HEK293 (cell line): ENCODE data around the gene NAV3.

ENCODE experiments used
- SP2 ChIP-seq: fragments of 450-650 bp; formaldehyde crosslinking; IDR thresholded peaks from 2 replicates; pipeline ENCODE4 v1.5.1; 2016; ENCODE audit warnings: missing biosample characterization, missing genetic modification characterization
- TCF7L2 ChIP-seq: IDR thresholded peaks from 2 replicates; pipeline ENCODE4 v1.6.1; 2011; ENCODE audit warnings: low read depth, mild to moderate bottlenecking, inconsistent platforms, low read length, moderate library complexity, borderline replicate concordance
- YY1 ChIP-seq: fragments of 450-650 bp; formaldehyde crosslinking; IDR thresholded peaks from 2 replicates; pipeline ENCODE4 v1.5.1; 2018; ENCODE audit warnings: missing biosample characterization, missing genetic modification characterization
- ZNF274 ChIP-seq, 2 experiments: fragments of 200-500 bp in 1 of 2; fragments of 450-650 bp in 1 of 2; sonication (Bioruptor generic) in 1 of 2; formaldehyde crosslinking in 1 of 2; IDR thresholded peaks; 2 replicates each; pipeline versions ENCODE4 v1.5.1 to v1.6.1; 2014 to 2016; ENCODE audit warnings: borderline replicate concordance in 1 of 2, inconsistent platforms in 1 of 2, low read length in 1 of 2, missing biosample characterization in 1 of 2, missing genetic modification characterization in 1 of 2
- ZNF37A ChIP-seq: fragments of 450-650 bp; IDR thresholded peaks from 2 replicates; pipeline ENCODE4 v1.5.1; 2018; ENCODE audit warnings: missing biosample characterization, missing genetic modification characterization
- ZNF423 ChIP-seq: fragments of 450-650 bp; formaldehyde crosslinking; IDR thresholded peaks from 2 replicates; pipeline ENCODE4 v1.5.1; 2016; ENCODE audit warnings: missing biosample characterization, missing genetic modification characterization
- ZNF433 ChIP-seq: fragments of 450-650 bp; formaldehyde crosslinking; IDR thresholded peaks from 2 replicates; pipeline ENCODE4 v1.5.1; 2016; ENCODE audit warnings: missing biosample characterization, missing genetic modification characterization, low read depth
- ZNF514 ChIP-seq: fragments of 450-650 bp; formaldehyde crosslinking; IDR thresholded peaks from 2 replicates; pipeline ENCODE4 v1.5.1; 2016; ENCODE audit warnings: missing biosample characterization, missing genetic modification characterization
- ZNF747 ChIP-seq: fragments of 450-650 bp; formaldehyde crosslinking; IDR thresholded peaks from 2 replicates; pipeline ENCODE4 v1.5.1; 2016; ENCODE audit warnings: missing biosample characterization, missing genetic modification characterization
- ZSCAN30 ChIP-seq: fragments of 450-650 bp; IDR thresholded peaks from 2 replicates; pipeline ENCODE4 v1.5.1; 2018; ENCODE audit warnings: missing biosample characterization, mild to moderate bottlenecking, missing genetic modification characterization, moderate library complexity

DNA sequence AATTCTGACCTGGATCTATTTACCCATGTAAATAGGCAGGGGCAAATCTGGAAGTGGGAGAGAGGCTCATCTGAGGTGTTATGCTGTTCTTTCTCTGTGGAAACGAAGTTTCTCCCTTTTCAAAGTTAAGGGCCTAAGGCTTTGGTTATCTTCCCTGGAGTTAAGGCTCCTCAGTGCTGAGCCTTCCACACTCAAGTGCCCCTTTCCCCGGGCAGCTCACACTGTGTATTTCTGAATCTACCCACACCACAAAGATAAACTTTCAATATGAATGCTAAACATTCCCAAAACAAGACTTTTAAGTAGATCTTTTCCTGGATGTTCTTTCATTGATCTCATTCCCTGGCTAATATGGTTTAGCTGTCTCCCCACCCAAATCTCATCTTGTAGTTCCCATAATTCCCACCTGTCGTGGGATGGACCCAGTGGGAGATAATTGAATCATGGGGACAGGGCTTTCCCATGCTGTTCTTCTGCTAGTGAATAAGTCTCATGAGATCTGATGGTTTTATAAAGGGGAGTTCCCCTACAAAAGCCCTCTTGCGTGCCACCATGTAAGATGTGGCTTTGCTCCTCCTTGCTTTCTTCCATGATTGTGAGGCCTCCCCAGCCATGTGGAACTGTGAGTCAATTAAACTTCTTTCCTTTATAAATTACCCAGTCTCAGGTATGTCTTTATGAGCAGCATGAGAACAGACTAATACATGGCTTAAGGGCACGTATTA lies 251.1 kb downstream of the NAV3 start:
- TF ChIP-seq ZSCAN30 (tag by site-specific recombination) (no peak), YY1 (tag by site-specific recombination) (no peak), ZNF423 (tag by site-specific recombination) (no peak), SP2 (no peak), ZNF433 (tag by site-specific recombination) (no peak), TCF7L2 (no peak), ZNF514 (no peak), ZNF37A (tag by site-specific recombination) (no peak), ZNF274 (IDR thresholded peaks at IDR 0.05; ENCODE audit: low read length) (no peak), ZNF274 (tag by site-specific recombination; IDR thresholded peaks at IDR 0.05; ENCODE audit: borderline replicate concordance) (no peak), ZNF747 (tag by site-specific recombination) (no peak)
